RWPE2 (cell line): ENCODE data around the gene DCBLD2.
A peak's percentile ranks its signal among the peaks of the same experiment; 100 is the strongest.

Source experiments
- ATAC-seq: fragments of 200-7000 bp; cut with Tn5 transposase; 3 replicates; pipeline ENCODE4 v1.9.1; 2021; ENCODE audit warnings: low read depth
- DNase-seq: peaks from one replicate; pipeline ENCODE4 v3.0.0-alpha.2; 2020; ENCODE audit warnings: low spot score
- H3K27ac ChIP-seq: fragments of 450-650 bp; 2 replicates; pipeline ENCODE4 v1.5.1; 2017; ENCODE audit warnings: mild to moderate bottlenecking; ENCODE audit not compliant: poor library complexity, severe bottlenecking
- H3K27me3 ChIP-seq: fragments of 250-450 bp; sonication (Bioruptor Pico); 2 replicates; pipeline ENCODE4 v1.5.1; 2021; ENCODE audit warnings: mild to moderate bottlenecking, moderate library complexity; ENCODE audit not compliant: insufficient read depth, poor library complexity, severe bottlenecking
- H3K36me3 ChIP-seq: fragments of 250-450 bp; sonication (Bioruptor Pico); 2 replicates; pipeline ENCODE4 v1.5.1; 2020; ENCODE audit warnings: low read depth, mild to moderate bottlenecking, moderate library complexity
- H3K4me1 ChIP-seq: fragments of 250-450 bp; sonication (Bioruptor Pico); 2 replicates; pipeline ENCODE4 v1.5.1; 2021; ENCODE audit warnings: mild to moderate bottlenecking, moderate library complexity; ENCODE audit not compliant: insufficient read depth, poor library complexity, severe bottlenecking
- H3K4me3 ChIP-seq: fragments of 250-450 bp; sonication (Bioruptor Pico); 2 replicates; pipeline ENCODE4 v1.5.1; 2021; ENCODE audit warnings: mild to moderate bottlenecking, moderate library complexity; ENCODE audit not compliant: severe bottlenecking
- H3K9me3 ChIP-seq: fragments of 250-450 bp; sonication (Bioruptor Pico); 2 replicates; pipeline ENCODE4 v1.5.1; 2021; ENCODE audit warnings: mild to moderate bottlenecking, moderate library complexity; ENCODE audit not compliant: severe bottlenecking
- TF ChIP-seq, protein P1 (sequence below): fragments of 450-650 bp; IDR thresholded peaks from one replicate; pipeline ENCODE4 v1.5.1; 2017; ENCODE audit warnings: mild to moderate bottlenecking, moderate library complexity; ENCODE audit not compliant: poor library complexity, severe bottlenecking

The DCBLD2 gene

DNA sequence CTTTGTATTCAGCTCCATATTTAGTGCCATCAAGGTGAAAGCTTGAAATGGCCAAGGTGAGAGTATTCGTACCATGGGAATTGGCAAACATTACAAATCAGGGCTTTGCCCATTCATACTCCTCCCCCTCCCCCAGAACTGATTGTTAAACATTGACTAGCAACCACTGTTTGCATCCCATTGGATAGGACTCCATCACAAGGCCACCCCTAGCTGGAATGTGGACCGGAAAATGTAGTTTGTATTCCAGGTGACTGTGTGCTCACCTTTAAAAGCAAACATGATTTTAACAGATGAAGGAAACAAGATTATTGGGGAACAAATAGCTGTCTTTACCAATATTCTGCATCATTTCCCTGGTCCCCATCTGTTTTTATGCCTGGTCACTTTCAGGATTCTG lies 124.2 kb downstream of the DCBLD2 start:
- Histone ChIP-seq H3K27me3 (no peaks in the 10 kb centered on the region), H3K9me3 (no peaks in the 10 kb centered on the region), H3K4me3 (no peak overlapping the region), H3K4me1 (peaks cover 20% of the 10 kb centered on the region), H3K36me3 (no peaks in the 10 kb centered on the region), H3K27ac (peak overlapping the region; percentile 58)
- no peak for DNase-seq
- no peak for ATAC-seq
- TF ChIP-seq, protein P1, sequence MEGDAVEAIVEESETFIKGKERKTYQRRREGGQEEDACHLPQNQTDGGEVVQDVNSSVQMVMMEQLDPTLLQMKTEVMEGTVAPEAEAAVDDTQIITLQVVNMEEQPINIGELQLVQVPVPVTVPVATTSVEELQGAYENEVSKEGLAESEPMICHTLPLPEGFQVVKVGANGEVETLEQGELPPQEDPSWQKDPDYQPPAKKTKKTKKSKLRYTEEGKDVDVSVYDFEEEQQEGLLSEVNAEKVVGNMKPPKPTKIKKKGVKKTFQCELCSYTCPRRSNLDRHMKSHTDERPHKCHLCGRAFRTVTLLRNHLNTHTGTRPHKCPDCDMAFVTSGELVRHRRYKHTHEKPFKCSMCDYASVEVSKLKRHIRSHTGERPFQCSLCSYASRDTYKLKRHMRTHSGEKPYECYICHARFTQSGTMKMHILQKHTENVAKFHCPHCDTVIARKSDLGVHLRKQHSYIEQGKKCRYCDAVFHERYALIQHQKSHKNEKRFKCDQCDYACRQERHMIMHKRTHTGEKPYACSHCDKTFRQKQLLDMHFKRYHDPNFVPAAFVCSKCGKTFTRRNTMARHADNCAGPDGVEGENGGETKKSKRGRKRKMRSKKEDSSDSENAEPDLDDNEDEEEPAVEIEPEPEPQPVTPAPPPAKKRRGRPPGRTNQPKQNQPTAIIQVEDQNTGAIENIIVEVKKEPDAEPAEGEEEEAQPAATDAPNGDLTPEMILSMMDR: no peak

DNA sequence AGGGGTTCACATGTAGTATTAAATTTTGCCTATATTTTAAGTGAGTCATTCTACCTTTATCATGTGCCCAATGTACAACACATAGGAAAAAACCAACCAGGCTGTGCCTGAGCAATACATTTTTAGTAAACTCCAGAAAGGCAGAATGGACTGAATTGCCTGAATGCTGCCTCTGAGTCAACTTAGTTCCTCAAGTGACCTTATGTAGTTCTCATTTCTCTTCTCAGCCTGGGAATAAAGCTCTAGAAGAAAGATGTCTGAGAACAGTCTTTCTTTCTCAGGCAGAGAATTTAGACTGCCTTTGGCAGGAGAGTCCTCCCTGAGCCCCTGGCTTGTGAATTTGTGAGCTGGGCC lies 125.4 kb downstream of the DCBLD2 start:
- ATAC-seq (no peak), DNase-seq (no peak)
- Histone ChIP-seq H3K9me3 (no peaks in the 10 kb centered on the region), H3K4me3 (no peak overlapping the region), H3K4me1 (peaks cover 20% of the 10 kb centered on the region), H3K27ac (no peak overlapping the region), H3K27me3 (no peaks in the 10 kb centered on the region), H3K36me3 (no peaks in the 10 kb centered on the region)
- TF ChIP-seq, protein P1: no peak

DNA sequence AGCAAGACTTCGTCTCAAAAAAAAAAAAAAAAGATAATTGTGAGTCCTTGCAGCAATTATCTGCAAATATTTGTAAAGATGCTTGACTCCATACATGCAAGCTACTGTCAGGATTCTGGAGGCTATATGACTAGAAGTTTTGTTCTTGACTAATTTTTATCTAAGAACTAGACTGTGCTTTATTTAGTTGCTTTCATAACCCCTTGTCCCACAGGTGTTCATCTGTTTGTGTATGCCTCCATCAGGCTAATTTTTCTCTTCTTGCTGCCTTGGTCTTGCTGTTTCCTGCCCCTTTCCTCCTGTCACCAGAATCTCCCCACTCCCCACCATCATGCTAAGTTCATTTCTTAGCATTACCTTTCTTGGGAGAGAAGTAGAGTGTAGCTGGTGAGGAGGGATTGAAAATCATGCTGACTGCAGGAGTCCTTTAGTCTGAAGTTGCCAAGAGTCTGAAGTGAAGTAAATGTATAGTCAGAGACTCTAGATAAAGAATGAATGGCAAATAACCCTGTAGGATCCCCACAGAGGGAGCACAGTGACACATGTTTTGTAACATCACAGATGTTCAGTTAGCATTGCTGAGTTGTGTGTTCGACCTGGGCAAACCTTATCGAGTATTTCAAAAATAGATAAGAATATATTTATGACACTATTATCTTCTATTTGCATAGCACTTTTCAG lies 125.9 kb downstream of the DCBLD2 start:
- no peaks in the 10 kb centered on the region for H3K9me3 ChIP-seq
- ATAC-seq (no peak), DNase-seq (no peak)
- H3K36me3 ChIP-seq: no peaks in the 10 kb centered on the region
- no peak overlapping the region for H3K4me3 ChIP-seq
- no peak overlapping the region for H3K27ac ChIP-seq
- H3K4me1 ChIP-seq: peaks cover 20% of the 10 kb centered on the region
- no peaks in the 10 kb centered on the region for H3K27me3 ChIP-seq
- TF ChIP-seq, protein P1: no peak

DNA sequence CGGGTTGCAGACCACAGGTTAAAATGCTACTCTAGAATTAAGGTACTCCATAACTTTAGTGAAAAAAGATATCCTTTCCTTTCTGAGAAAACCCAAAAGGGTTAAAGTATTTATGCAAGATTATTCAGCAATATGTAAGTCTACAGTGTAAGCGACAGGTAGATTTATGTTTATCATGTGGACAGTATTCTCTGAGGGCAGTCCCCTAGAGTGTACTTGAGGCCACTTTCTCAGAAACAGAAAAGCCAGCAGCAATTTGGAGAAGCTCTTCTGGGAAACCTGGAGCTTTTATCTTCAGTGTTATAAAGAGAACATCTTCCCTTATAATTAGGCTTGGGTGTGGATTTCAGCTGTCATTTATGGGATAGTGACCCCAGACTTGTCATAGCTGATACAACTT lies 129.5 kb downstream of the DCBLD2 start:
- H3K27ac ChIP-seq: no peak overlapping the region
- no peaks in the 10 kb centered on the region for H3K4me1 ChIP-seq
- H3K27me3 ChIP-seq: no peaks in the 10 kb centered on the region
- TF ChIP-seq, protein P1: no peak
- no peaks in the 10 kb centered on the region for H3K36me3 ChIP-seq
- DNase-seq (no peak), ATAC-seq (no peak)
- H3K4me3 ChIP-seq: no peak overlapping the region
- H3K9me3 ChIP-seq: no peaks in the 10 kb centered on the region

DNA sequence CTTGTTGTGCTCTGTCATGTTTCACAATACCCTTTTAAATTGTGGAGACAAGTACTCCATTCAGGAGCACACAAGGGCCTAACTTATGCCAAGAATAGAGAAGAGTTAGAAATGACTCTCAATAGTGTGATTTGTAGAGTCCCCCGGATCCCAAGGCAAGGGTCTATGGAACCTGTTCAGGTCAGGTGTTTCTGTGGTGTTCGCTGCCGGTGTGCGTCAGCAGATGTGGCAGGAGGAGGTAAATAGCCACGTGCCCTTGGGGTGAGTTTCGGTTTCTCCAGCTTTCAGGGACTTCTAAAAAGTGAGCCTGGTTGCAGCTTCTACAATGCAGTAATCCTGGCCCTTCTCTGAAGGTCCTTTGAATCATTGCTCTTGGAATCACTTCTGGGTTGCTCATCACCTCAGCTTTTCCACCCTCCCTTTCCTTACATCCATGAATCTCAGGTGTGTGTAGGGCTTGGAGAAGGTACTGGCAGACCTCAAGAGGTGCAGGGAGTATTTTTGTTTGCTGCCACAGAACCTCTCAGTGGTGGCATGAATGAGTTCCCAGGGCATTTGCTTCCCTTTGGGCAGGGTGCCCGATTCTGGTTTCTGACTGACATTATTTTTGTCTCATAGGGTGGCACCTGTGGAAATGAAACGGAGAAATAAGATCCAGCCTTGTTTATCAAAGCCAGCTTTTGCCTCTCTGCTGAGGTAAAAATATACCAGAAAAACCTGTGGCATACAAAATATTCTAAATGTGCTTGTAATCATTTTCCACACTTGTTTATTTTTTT lies 131.0 kb downstream of the DCBLD2 start:
- Histone ChIP-seq H3K9me3 (no peaks in the 10 kb centered on the region), H3K4me1 (no peaks in the 10 kb centered on the region), H3K4me3 (no peak overlapping the region), H3K36me3 (no peaks in the 10 kb centered on the region), H3K27ac (no peak overlapping the region), H3K27me3 (no peaks in the 10 kb centered on the region)
- no peak for DNase-seq
- ATAC-seq: no peak
- TF ChIP-seq, protein P1: no peak
